Stimulated activated effector memory CD8-positive, alpha-beta T cell treated with anti-CD3 and anti-CD28 coated beads, Interleukin-12 subunit alpha, Interleukin-12 subunit beta, amount 100 ng/mL, for 72 hours (primary cell): ENCODE data around the gene ZNF346.

Experiments used
- ATAC-seq: fragments of 150-1000 bp; cut with Tn5 transposase; 2 replicates; pipeline ENCODE4 v1.10.0; 2021
- DNase-seq, 2 donors: peaks; one replicate each; pipeline ENCODE4 v3.0.0; 2021 to 2022; ENCODE audit warnings: low spot score in 2 of 2
- H3K27ac Mint-ChIP-seq: one replicate; pipeline ENCODE4 v1.8.0; 2022; ENCODE audit warnings: mild to moderate bottlenecking, mixed read lengths
- H3K36me3 Mint-ChIP-seq: one replicate; pipeline ENCODE4 v1.8.0; 2022; ENCODE audit warnings: mild to moderate bottlenecking, mixed read lengths
- H3K4me1 Mint-ChIP-seq: one replicate; pipeline ENCODE4 v1.8.0; 2022; ENCODE audit warnings: mixed read lengths
- H3K4me3 Mint-ChIP-seq: one replicate; pipeline ENCODE4 v1.8.0; 2022; ENCODE audit warnings: mild to moderate bottlenecking, mixed read lengths
- H3K9me3 Mint-ChIP-seq: one replicate; pipeline ENCODE4 v1.8.0; 2022; ENCODE audit warnings: mixed read lengths

ZNF346 gene

GRCh38 chr5:177105691-177106476, 83.4 kb downstream of the ZNF346 start:
- ATAC-seq, result no peak
- no peak overlapping the region for H3K27ac Mint-ChIP-seq
- no peaks in the 10 kb centered on the region for H3K4me1 Mint-ChIP-seq
- no peak overlapping the region for H3K4me3 Mint-ChIP-seq
- H3K36me3 Mint-ChIP-seq, result no peaks in the 10 kb centered on the region
- no peak for DNase-seq
- no peaks in the 10 kb centered on the region for H3K9me3 Mint-ChIP-seq

- Mint-ChIP-seq H3K9me3 (no peaks in the 10 kb centered on the region), H3K27ac (no peak overlapping the region), H3K36me3 (no peaks in the 10 kb centered on the region), H3K4me3 (no peak overlapping the region), H3K4me1 (peaks cover 7% of the 10 kb centered on the region)
- DNase-seq, result no peak
- ATAC-seq, result no peak
Observed at GRCh38 chr5:177107159-177107558, 84.7 kb downstream of the ZNF346 start.

DNA sequence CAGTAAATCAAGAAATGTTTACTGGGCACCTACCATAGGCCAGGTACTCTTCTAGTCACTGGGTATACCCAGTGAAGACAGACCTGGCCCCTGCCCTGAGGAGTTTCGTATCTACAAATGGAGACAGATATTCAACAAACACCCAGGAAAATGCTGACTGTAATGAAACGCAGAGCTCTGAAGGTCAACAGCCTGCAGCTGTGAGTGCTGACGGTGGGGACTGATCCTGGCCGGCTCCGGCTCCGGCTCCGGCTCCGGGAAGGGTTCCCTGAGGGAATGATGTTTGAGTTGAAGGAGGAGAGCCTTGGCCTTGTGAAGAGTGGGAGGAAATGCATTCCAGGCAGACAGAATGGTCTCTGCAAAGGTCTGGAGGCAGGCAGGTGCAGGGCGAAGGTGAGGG, 87.3 kb downstream of the ZNF346 start:
- peak overlapping the region; percentile 48 for H3K27ac Mint-ChIP-seq

DNA sequence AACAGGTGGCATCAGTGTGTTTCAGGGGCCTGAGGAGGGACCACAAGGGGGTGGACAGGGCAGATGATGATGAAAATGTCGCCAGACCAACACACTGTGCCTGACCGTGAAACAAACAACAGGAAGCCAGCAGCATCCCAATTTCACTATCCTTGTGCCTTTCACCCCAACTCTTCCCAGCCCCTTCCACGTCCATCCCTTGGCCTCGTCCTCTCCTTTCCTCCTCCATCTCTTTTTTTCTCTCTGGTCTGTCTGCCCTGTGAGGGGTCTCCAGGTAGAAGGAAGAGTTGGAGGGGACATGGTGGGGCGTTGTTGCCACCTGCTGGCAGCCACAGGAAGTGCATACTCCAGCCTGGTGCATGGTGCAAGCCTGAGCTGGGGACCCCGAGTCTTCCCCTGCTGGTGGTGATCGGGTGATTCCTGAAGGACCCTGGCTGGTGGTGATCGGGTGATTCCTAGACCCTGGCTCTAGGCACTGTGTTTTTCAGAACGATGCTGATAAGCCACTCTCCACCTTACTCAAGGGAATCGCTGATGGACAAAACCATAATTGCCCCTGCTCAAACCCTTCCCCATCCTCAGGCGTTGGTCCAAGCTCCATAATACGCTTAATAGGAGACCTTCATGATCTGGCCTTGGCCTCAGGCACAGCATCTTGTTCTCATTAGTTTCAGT, 89.4 kb downstream of the ZNF346 start:
- peak; percentile 62 to 87 for DNase-seq

More for the DNA sequence above, 87.3 kb downstream of the ZNF346 start:
- Mint-ChIP-seq H3K36me3 (no peaks in the 10 kb centered on the region), H3K4me3 (no peak overlapping the region), H3K4me1 (peaks cover 13% of the 10 kb centered on the region), H3K9me3 (no peaks in the 10 kb centered on the region)
- no peak for DNase-seq
- no peak for ATAC-seq

GRCh38 chr5:177112589-177113220, 90.2 kb downstream of the ZNF346 start:
- H3K27ac Mint-ChIP-seq, result no peak overlapping the region
- DNase-seq (no peak), ATAC-seq (no peak)
- H3K36me3 Mint-ChIP-seq, result peaks cover 11% of the 10 kb centered on the region
- H3K4me1 Mint-ChIP-seq, result peaks cover 26% of the 10 kb centered on the region
- H3K9me3 Mint-ChIP-seq, result no peaks in the 10 kb centered on the region
- H3K4me3 Mint-ChIP-seq, result no peak overlapping the region

More for the DNA sequence above, 89.4 kb downstream of the ZNF346 start:
- Mint-ChIP-seq H3K4me3 (peak overlapping the region; percentile 43), H3K27ac (peak overlapping the region; percentile 40), H3K36me3 (peaks cover 6% of the 10 kb centered on the region), H3K9me3 (no peaks in the 10 kb centered on the region), H3K4me1 (peaks cover 23% of the 10 kb centered on the region)
- peak; percentile 59 for ATAC-seq

DNA sequence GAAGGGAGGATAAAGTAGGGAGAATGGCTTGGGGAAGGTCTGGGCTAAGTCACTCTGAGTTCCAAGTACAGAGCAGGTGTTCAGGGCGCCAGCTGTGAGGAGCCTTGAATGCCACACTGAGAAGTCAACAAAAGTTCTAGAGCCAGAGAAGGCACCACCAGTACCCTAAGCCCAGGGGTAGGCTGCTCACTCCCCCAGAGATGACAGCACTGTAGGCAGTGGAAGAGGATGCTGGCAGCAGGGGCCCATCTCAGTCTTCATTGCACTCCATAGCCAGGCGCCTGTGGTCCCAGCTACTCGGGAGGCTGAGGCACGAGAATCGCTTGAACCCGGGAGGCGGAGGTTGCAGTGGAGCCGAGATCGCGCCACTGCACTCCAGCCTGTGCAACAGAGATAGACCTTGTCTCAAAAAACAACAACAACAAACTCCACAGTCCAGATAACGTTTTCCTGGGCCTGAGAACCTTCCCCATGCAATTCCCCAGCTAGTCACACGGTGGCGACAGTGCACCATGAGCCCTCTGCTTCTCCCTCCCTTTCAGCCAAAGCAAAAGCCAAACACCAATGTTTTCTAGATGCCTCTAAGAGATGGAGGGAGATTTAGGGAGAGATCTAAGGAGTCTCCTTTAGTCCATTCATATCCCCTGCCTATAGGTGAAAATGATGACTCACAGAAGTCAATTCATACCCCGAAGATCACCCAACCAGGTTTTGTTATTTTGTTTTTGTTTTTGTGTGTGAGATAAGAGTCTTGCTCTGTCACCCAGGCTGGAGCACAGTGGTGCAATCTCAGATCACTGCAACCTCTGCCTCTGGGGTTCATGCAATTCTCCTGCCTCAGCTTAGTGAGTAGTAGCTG, 91.3 kb downstream of the ZNF346 start:
- no peak overlapping the region for H3K4me3 Mint-ChIP-seq
- peaks cover 26% of the 10 kb centered on the region for H3K4me1 Mint-ChIP-seq
- ATAC-seq, result peak; percentile 64
- H3K27ac Mint-ChIP-seq, result no peak overlapping the region
- no peaks in the 10 kb centered on the region for H3K9me3 Mint-ChIP-seq
- DNase-seq, result peak; percentile 73 to 92
- H3K36me3 Mint-ChIP-seq, result peaks cover 11% of the 10 kb centered on the region

- peak; percentile 96 for ATAC-seq
- Mint-ChIP-seq H3K9me3 (no peaks in the 10 kb centered on the region), H3K4me3 (peak overlapping the region; percentile 60), H3K4me1 (peaks cover 23% of the 10 kb centered on the region), H3K27ac (peak overlapping the region; percentile 79), H3K36me3 (peaks cover 11% of the 10 kb centered on the region)
- peak; percentile 74 to 87 for DNase-seq
Observed at GRCh38 chr5:177116631-177117373, 94.3 kb downstream of the ZNF346 start.

- Mint-ChIP-seq H3K4me1 (peaks cover 19% of the 10 kb centered on the region), H3K36me3 (peaks cover 11% of the 10 kb centered on the region), H3K4me3 (peak overlapping the region; percentile 60), H3K27ac (peak overlapping the region; percentile 79), H3K9me3 (no peaks in the 10 kb centered on the region)
- ATAC-seq (no peak), DNase-seq (no peak)
Observed at GRCh38 chr5:177117441-177118045, 95.0 kb downstream of the ZNF346 start.

- H3K27ac Mint-ChIP-seq, result no peak overlapping the region
- H3K36me3 Mint-ChIP-seq, result no peaks in the 10 kb centered on the region
- H3K9me3 Mint-ChIP-seq, result no peaks in the 10 kb centered on the region
- ATAC-seq, result no peak
- no peak overlapping the region for H3K4me3 Mint-ChIP-seq
- DNase-seq, result no peak
- no peaks in the 10 kb centered on the region for H3K4me1 Mint-ChIP-seq
Observed at GRCh38 chr5:177122566-177122965, 100.1 kb downstream of the ZNF346 start.

- H3K4me3 Mint-ChIP-seq, result no peak overlapping the region
- no peaks in the 10 kb centered on the region for H3K9me3 Mint-ChIP-seq
- no peaks in the 10 kb centered on the region for H3K36me3 Mint-ChIP-seq
- DNase-seq, result no peak
- no peak overlapping the region for H3K27ac Mint-ChIP-seq
- no peak for ATAC-seq
- H3K4me1 Mint-ChIP-seq, result peaks cover 9% of the 10 kb centered on the region
Observed at GRCh38 chr5:177123789-177124485, 101.4 kb downstream of the ZNF346 start.

DNA sequence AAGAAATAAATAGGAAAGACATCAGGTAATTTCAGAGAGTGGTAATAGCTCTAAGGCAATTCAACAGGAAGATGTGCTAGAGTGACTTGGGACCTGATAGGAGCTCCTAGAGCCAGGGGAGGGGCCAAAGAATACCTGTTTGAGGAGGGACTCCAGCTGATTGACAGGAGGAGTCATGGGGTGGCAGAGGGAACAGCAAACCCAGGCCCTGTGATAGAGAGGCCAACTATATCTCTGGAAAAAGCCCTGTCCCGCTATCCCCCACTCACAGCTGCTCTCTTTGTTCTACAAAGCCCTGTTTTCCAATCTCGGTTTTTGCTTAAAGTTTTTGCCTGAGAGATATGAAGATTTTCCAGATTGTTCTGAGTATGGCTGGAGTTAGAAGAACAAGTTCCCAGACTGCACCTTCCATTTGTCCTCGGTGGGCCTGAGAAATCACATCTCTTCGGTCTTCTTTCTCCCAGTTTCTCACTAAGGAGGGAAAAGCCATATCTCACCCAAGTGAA, 102.0 kb downstream of the ZNF346 start:
- Mint-ChIP-seq H3K36me3 (no peaks in the 10 kb centered on the region), H3K4me1 (peaks cover 15% of the 10 kb centered on the region), H3K4me3 (no peak overlapping the region), H3K9me3 (no peaks in the 10 kb centered on the region), H3K27ac (no peak overlapping the region)
- ATAC-seq (peak; percentile 51), DNase-seq (no peak)

DNA sequence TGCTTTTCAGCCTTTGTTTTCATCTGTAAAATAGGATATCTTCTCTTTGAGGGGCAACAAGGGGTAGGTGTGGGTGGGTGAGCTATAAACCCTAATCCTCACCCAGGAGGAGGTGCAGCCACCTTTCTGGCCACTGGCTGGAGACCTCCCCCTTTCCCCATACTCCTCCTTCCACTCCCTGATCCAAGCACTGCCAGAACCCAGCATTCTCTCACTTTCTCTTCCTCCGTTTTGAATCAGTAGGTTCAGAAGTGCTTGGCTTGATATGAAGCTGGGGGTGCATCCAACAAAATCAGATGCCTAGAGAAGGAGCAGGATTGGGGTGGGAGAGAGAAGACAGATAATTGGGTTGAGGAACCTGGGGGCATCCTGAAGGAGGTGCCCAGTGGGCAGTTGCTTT, 104.3 kb downstream of the ZNF346 start:
- Mint-ChIP-seq H3K27ac (peak overlapping the region; percentile 2), H3K4me1 (peaks cover 24% of the 10 kb centered on the region), H3K36me3 (no peaks in the 10 kb centered on the region), H3K9me3 (no peaks in the 10 kb centered on the region), H3K4me3 (no peak overlapping the region)
- no peak for DNase-seq
- no peak for ATAC-seq

GRCh38 chr5:177128551-177128981, 106.1 kb downstream of the ZNF346 start:
- Mint-ChIP-seq H3K4me1 (peaks cover 24% of the 10 kb centered on the region), H3K36me3 (no peaks in the 10 kb centered on the region), H3K9me3 (no peaks in the 10 kb centered on the region), H3K27ac (peak overlapping the region; percentile 86), H3K4me3 (peak overlapping the region; percentile 39)
- DNase-seq (no peak), ATAC-seq (no peak)
